GM13976 (cell line): ENCODE measurements around the gene NECAP2.

Source experiments
- DNase-seq: peaks from one replicate; pipeline ENCODE4 v3.0.0; 2012; ENCODE audit warnings: low spot score
- in situ Hi-C: fragments of 300-500 bp; cut with MboI; formaldehyde crosslinking; loops from one replicate; pipeline ENCODE4 v1.12.0; 2022; ENCODE audit warnings: low sequenced_read_pairs, mixed read lengths, inconsistent platforms; ENCODE audit not compliant: unreplicated experiment
- TF ChIP-seq, protein P1 (sequence below): IDR thresholded peaks from 2 replicates; pipeline ENCODE4 v1.5.1; 2012; ENCODE audit warnings: borderline replicate concordance, mild to moderate bottlenecking; ENCODE audit not compliant: insufficient read depth; ENCODE audit errors: extremely low read depth, missing control alignments, control extremely low read depth

The NECAP2 gene

DNA sequence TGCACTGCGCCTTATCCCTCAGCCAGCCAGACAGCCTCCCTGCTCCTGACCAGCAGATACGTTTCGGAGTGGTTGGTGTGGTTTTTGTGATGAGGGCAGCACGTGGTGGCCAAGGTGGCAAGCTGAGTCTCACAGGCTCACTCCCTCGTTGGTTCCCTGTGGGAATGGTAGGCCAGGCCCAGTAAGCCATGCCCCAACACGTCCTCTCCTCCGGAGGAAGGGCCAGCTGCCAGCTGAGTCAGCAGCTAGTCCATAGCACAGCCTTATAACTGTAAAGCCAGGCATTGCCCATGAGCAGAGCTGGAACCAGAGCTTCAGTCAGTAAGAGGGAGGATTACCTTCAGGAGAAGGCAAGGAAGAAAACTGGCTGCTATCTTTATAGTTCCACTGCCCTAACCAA lies 43.9 kb upstream of the NECAP2 start:
- TF ChIP-seq, protein P1, sequence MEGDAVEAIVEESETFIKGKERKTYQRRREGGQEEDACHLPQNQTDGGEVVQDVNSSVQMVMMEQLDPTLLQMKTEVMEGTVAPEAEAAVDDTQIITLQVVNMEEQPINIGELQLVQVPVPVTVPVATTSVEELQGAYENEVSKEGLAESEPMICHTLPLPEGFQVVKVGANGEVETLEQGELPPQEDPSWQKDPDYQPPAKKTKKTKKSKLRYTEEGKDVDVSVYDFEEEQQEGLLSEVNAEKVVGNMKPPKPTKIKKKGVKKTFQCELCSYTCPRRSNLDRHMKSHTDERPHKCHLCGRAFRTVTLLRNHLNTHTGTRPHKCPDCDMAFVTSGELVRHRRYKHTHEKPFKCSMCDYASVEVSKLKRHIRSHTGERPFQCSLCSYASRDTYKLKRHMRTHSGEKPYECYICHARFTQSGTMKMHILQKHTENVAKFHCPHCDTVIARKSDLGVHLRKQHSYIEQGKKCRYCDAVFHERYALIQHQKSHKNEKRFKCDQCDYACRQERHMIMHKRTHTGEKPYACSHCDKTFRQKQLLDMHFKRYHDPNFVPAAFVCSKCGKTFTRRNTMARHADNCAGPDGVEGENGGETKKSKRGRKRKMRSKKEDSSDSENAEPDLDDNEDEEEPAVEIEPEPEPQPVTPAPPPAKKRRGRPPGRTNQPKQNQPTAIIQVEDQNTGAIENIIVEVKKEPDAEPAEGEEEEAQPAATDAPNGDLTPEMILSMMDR: no peak
- DNase-seq: no peak
- in situ Hi-C loops: no loop called here

DNA sequence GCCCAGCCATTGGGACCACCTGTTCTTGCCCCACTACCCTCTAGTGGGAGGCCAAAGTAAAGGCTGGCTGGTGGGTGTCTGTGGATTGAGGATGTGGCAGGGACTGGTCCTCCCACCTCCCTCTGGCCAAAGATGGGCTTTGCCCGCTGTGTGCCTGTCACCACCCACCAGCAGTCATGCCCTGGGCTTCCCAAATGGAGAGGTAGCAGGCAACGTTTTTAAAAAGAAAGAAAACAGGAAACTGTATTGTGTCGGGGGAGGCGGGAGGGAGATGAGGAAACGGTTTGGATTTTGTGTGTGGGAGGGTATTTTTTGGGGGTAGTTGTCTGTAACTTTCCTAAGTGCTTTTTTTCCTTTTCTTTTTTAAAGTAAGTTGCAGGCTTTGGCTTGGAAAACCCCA lies 43.4 kb upstream of the NECAP2 start:
- DNase-seq: no peak
- TF ChIP-seq, protein P1: no peak
- in situ Hi-C loops: no loop called here

DNA sequence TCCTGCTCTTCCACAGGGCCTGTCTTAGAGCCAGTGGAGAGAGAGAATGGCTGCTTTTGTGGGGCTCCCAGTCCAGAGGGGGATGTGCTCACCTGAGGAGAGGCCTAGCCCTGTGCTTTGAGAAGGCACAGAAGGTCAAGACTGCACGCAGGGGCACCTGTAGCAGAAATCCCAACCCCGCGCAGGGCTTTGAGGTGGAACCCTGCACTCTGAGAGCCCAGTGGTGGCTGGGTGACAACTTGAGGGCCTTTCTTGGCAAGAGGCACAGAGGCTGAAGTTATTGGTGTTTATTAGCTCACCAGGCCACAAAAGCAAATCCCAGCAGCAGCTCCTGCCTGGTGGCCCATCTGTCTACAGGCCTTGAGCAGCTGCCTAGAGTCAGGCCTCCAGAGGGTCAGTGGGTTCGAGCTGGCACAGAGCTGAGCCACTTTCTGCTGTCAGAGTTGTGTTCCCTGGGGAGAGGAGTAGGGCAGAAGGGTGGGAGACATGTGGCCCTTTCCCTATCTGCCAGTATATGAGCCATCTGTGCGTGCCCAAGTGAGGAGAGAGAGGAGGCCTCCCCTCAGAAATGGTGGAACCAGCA lies 42.1 kb upstream of the NECAP2 start:
- in situ Hi-C loops: no loop called here
- no peak for DNase-seq
- TF ChIP-seq, protein P1: no peak

DNA sequence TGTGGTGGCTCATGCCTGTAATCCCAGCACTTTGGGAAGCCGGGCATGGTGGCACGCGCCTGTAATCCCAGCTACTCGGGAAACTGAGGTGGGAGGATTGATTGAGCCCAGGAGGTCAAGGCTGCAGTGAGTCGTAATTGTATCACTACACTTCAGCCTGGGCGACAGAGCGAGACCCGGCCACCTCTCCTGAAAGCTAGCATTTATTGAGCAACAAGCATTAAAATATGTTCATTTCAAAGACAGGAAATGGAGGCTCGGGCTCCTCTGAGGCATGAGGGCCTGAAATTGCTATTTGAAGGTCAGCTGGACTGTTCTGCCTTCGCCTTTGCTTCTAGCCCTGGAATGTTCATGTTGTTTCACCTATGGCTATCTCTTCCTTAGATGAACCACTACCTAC lies 37.8 kb upstream of the NECAP2 start:
- no peak for DNase-seq
- TF ChIP-seq, protein P1: no peak
- in situ Hi-C loops: no loop called here

DNA sequence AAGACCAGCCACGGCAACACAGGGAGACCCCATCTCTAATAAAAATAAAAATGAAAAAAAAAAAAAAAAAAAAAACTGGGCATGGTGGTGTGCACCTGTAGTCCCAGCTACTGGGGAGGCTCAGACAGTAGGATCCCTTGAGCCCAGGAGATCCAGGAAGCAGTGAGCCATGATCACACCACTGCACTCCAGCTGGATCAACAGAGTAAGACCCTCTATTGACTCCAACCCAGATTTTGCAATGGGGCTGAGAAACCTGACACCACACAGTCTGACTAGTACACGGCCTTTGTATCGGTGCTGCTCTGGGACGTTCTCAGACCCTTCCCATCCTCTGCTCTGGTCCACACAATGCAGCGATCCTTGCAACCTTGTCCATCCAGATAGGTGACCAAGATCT lies 35.1 kb upstream of the NECAP2 start:
- TF ChIP-seq, protein P1: no peak
- in situ Hi-C loops: no loop called here
- DNase-seq: no peak

DNA sequence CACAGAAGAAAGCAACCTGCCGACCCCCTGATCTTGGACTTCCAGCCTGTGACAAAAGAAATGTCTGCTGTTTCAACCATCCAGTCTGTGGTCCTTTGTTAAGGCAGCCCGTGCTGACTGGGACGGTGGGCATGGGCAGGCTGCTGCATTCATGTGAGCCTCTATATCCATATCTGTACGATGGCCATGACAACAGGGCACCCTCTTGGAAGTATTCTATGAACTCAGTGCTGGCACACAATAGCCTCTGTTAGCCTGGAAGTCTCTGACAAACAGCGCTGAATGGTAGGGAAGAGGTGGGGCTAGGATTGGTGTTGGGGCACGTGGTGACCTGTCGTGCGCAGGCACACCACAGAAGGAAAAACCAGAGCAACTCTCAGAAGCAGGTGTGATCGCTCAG lies 33.7 kb upstream of the NECAP2 start:
- in situ Hi-C loops: no loop called here

More for the DNA sequence above, 33.7 kb upstream of the NECAP2 start:
- TF ChIP-seq, protein P1: no peak
- no peak for DNase-seq
